Measurements from ENCODE around the gene TTL.
"Not testable (repeated sequence)": the region's sequence is repeated elsewhere in the genome, so short reads cannot be mapped to it uniquely, and the experiment has no call there.

TTL gene

GRCh38 chr2:112493858-112494648 is 12.1 kb downstream of the TTL start:
- no peak overlapping the region for H3K4me3 ChIP-seq (replicated peaks; ENCODE audit: low read depth, low read length)
- no peaks in the 10 kb centered on the region for H3K27me3 ChIP-seq (replicated peaks; ENCODE audit: control insufficient read depth, insufficient read depth, low read length)
- DNase-seq (ENCODE audit: extremely low read depth, insufficient read length), result no peak
- no peaks in the 10 kb centered on the region; the same call in none of the 2 replicates for H3K36me3 ChIP-seq (ENCODE audit: control insufficient read depth, insufficient read depth, low read length)
- no peak for TF ChIP-seq CTCF (IDR thresholded peaks at IDR 0.05; ENCODE audit: insufficient read depth, low read length, poor library complexity, severe bottlenecking)

- Histone ChIP-seq H3K4me3 (replicated peaks; ENCODE audit: low read depth, low read length) (no peak overlapping the region), H3K27me3 (replicated peaks; ENCODE audit: control insufficient read depth, insufficient read depth, low read length) (no peaks in the 10 kb centered on the region), H3K36me3 (ENCODE audit: control insufficient read depth, insufficient read depth, low read length) (no peaks in the 10 kb centered on the region; the same call in none of the 2 replicates)
- DNase-seq (ENCODE audit: extremely low read depth, insufficient read length), result no peak
- no peak for TF ChIP-seq CTCF (IDR thresholded peaks at IDR 0.05; ENCODE audit: insufficient read depth, low read length, poor library complexity, severe bottlenecking)
Observed at GRCh38 chr2:112494828-112495227, 12.9 kb downstream of the TTL start.

GRCh38 chr2:112495878-112496277 is 13.9 kb downstream of the TTL start:
- not testable (repeated sequence) for DNase-seq (ENCODE audit: extremely low read depth, insufficient read length); H3K27me3 ChIP-seq (replicated peaks; ENCODE audit: control insufficient read depth, insufficient read depth, low read length); H3K36me3 ChIP-seq (ENCODE audit: control insufficient read depth, insufficient read depth, low read length); H3K4me3 ChIP-seq (replicated peaks; ENCODE audit: low read depth, low read length)

GRCh38 chr2:112500850-112501484 is 19.0 kb downstream of the TTL start:
- H3K27me3 ChIP-seq (replicated peaks; ENCODE audit: control insufficient read depth, insufficient read depth, low read length); H3K4me3 ChIP-seq (replicated peaks; ENCODE audit: low read depth, low read length); DNase-seq (ENCODE audit: extremely low read depth, insufficient read length); H3K36me3 ChIP-seq (ENCODE audit: control insufficient read depth, insufficient read depth, low read length): not testable (repeated sequence)
- peak; percentile 25 for TF ChIP-seq CTCF (IDR thresholded peaks at IDR 0.05; ENCODE audit: insufficient read depth, low read length, poor library complexity, severe bottlenecking)

- DNase-seq (ENCODE audit: extremely low read depth, insufficient read length); H3K36me3 ChIP-seq (ENCODE audit: control insufficient read depth, insufficient read depth, low read length); H3K4me3 ChIP-seq (replicated peaks; ENCODE audit: low read depth, low read length): not testable (repeated sequence)
Observed at GRCh38 chr2:112509239-112509998, 27.5 kb downstream of the TTL start.

GRCh38 chr2:112516801-112517200 is 34.8 kb downstream of the TTL start:
- H3K36me3 ChIP-seq (ENCODE audit: control insufficient read depth, insufficient read depth, low read length), result peaks cover 4% of the 10 kb centered on the region
- H3K4me3 ChIP-seq (replicated peaks; ENCODE audit: low read depth, low read length), result no peak overlapping the region
- no peak for DNase-seq (ENCODE audit: extremely low read depth, insufficient read length)
- no peak for TF ChIP-seq CTCF (IDR thresholded peaks at IDR 0.05; ENCODE audit: insufficient read depth, low read length, poor library complexity, severe bottlenecking)
- no peaks in the 10 kb centered on the region for H3K27me3 ChIP-seq (replicated peaks; ENCODE audit: control insufficient read depth, insufficient read depth, low read length)

More at GRCh38 chr2:112509239-112509998, 27.5 kb downstream of the TTL start:
- H3K27me3 ChIP-seq (replicated peaks; ENCODE audit: control insufficient read depth, insufficient read depth, low read length), result not testable (repeated sequence)

Measured in GM06990 (cell line).